Upper lobe of left lung (tissue), 6 donors: ENCODE data around the gene COL15A1. TPM values are rescaled to one million over a fixed set of nuclear protein-coding genes. Genes with fewer than 3 reads are reported as not detected.

Source experiments
- ATAC-seq, 2 donors: fragments of 200-7000 bp; cut with Tn5 transposase; one replicate each; pipeline ENCODE4 v1.9.1; 2022; ENCODE audit warnings: mild to moderate bottlenecking in 2 of 2, moderate library complexity in 2 of 2; ENCODE audit not compliant: low FRiP score in 2 of 2
- DNase-seq, 2 donors: peaks; one replicate each; pipeline ENCODE4 v3.0.0-alpha.2; 2019 to 2020
- H3K27ac ChIP-seq, 4 donors: fragments of 200-600 bp; sonication (generic); one replicate each; pipeline ENCODE4 v1.5.1; 2016 to 2019
- H3K27me3 ChIP-seq, 4 donors: fragments of 200-600 bp; sonication (generic); one replicate each; pipeline ENCODE4 v1.5.1; 2017 to 2019
- H3K36me3 ChIP-seq, 4 donors: fragments of 200-600 bp; sonication (generic); one replicate each; pipeline ENCODE4 v1.5.1; 2016 to 2019
- H3K4me1 ChIP-seq, 4 donors: fragments of 200-600 bp; sonication (generic); one replicate each; pipeline ENCODE4 v1.5.1; 2018 to 2019
- H3K4me3 ChIP-seq, 4 donors: fragments of 200-600 bp; sonication (generic); one replicate each; pipeline ENCODE4 v1.5.1; 2017 to 2019; ENCODE audit warnings: mild to moderate bottlenecking in 2 of 4, moderate library complexity in 1 of 4
- H3K9me3 ChIP-seq, 4 donors: fragments of 200-600 bp; sonication (generic); one replicate each; pipeline ENCODE4 v1.5.1; 2018 to 2019
- EP300 ChIP-seq, 4 donors: sonication (generic); formaldehyde crosslinking; IDR thresholded peaks; one replicate each; pipeline ENCODE4 v1.5.1; 2017; ENCODE audit warnings: antibody characterized with exemption in 4 of 4, control low read depth in 2 of 4
- POLR2A ChIP-seq, 4 donors: fragments of 450-650 bp; IDR thresholded peaks; one replicate each; pipeline ENCODE4 v1.5.1; 2016 to 2017; ENCODE audit warnings: antibody characterized with exemption in 4 of 4, mild to moderate bottlenecking in 2 of 4
- POLR2AphosphoS5 ChIP-seq, 2 donors: sonication (generic); formaldehyde crosslinking; IDR thresholded peaks; one replicate each; pipeline ENCODE4 v1.5.1; 2017; ENCODE audit warnings: antibody characterized with exemption in 2 of 2
- WGBS, 2 donors: methylation state at CpG; one replicate each; pipeline ENCODE4 v1.1.5; 2017 to 2018; 5-methylcytosine and 5-hydroxymethylcytosine counted together
- total RNA-seq, 6 donors: library from RNA; depleted of rRNA in 4 of 6; stranded (reverse); fragments of >200 nt in 4 of 6; gene quantifications; one replicate each; pipeline versions ENCODE4 v1.1.0 to v1.2.1, GENCODE V29; 2016 to 2021
- TF ChIP-seq, protein P1 (sequence below), 6 experiments: fragments of 450-650 bp in 4 of 6; fragments of 200-600 bp in 2 of 6; sonication (generic) in 2 of 6; IDR thresholded peaks; one replicate each; pipeline ENCODE4 v1.5.1; 2016 to 2019; ENCODE audit warnings: antibody characterized with exemption in 6 of 6
- donor health status: DM: no; HTN: no; CAD: no; lungs with moderate emphysema.
- donor health status: DM: no; HTN: yes; CAD: no; lungs with severe emphysema.

COL15A1 gene
- total RNA-seq, 6 donors from 2014 or later = 1.0 to 17.9 (median 2.7) TPM

DNA sequence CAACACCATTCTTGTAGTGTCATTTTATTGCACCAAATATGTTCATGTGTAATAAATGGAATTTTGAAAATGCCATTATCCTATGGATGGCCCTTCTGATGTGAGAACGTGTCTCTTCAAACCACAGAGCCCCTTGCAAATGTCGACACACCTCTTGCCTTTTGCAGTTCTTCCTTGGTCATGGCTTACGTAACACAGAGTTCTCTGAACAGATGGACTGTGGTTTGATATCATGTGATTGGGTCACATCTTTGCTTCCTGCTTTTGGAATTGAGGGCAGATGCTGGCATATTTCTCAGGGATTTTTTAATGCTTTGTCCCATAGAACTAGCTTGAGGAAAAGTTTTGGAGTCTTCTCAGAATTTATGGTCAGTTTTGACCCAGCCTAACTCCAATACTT lies 165.8 kb downstream of the COL15A1 start:
- TF ChIP-seq POLR2AphosphoS5 (IDR thresholded peaks at IDR 0.05) = peak; percentile 67 to 79
- TF ChIP-seq EP300 (IDR thresholded peaks at IDR 0.05) = peak in 1 of 4 donors; percentile 68
- TF ChIP-seq, protein P1, sequence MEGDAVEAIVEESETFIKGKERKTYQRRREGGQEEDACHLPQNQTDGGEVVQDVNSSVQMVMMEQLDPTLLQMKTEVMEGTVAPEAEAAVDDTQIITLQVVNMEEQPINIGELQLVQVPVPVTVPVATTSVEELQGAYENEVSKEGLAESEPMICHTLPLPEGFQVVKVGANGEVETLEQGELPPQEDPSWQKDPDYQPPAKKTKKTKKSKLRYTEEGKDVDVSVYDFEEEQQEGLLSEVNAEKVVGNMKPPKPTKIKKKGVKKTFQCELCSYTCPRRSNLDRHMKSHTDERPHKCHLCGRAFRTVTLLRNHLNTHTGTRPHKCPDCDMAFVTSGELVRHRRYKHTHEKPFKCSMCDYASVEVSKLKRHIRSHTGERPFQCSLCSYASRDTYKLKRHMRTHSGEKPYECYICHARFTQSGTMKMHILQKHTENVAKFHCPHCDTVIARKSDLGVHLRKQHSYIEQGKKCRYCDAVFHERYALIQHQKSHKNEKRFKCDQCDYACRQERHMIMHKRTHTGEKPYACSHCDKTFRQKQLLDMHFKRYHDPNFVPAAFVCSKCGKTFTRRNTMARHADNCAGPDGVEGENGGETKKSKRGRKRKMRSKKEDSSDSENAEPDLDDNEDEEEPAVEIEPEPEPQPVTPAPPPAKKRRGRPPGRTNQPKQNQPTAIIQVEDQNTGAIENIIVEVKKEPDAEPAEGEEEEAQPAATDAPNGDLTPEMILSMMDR (IDR thresholded peaks at IDR 0.05) = no peak
- TF ChIP-seq POLR2A (IDR thresholded peaks at IDR 0.05) = no peak
- no peak for ATAC-seq
- WGBS, 2 donors = 47 to 74% methylated on average over 3 of the region's 3 CpGs
- peak overlapping the region in 3 of 4 donors; percentile 26 to 97 (median 28) for H3K27ac ChIP-seq
- H3K4me3 ChIP-seq = no peak overlapping the region
- H3K36me3 ChIP-seq = no peaks in the 10 kb centered on the region
- no peaks in the 10 kb centered on the region for H3K27me3 ChIP-seq
- H3K9me3 ChIP-seq = no peaks in the 10 kb centered on the region
- H3K4me1 ChIP-seq = peaks cover 46 to 79% (median 72%) of the 10 kb centered on the region in 4 donors
- peak in 1 of 2 donors; percentile 57 for DNase-seq

DNA sequence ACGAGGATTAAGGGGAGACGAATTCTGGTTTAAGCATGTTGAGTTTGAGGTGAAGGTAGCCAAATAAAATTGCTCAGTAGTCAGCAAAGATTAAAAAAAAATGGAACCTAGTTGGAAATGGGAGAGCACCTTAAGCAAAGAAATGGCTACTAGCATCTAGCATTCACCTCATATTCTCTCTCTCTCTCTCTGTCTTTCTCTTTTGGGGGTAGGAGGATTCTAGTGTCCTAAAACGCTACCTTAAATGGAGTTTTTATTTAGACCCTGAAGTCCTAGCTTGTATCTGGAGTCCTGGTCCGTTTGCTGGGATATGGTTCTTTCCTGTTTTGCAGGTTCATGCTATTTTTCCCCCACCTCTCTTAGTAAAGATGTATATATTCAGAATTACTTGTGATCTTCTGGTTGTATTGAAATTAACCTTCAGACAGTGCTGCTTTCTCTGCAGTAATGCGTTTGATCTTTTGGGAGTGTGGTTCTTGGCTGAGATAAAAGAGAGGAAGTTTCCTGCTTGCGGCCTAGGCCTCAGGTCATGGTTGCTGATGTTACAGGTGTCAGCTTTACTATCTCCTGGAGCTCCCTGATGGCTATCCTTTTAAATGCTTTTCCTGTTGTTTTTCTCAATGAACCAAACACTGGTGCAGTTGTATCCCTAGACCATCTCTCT lies 169.2 kb downstream of the COL15A1 start:
- TF ChIP-seq POLR2A (IDR thresholded peaks at IDR 0.05) = no peak
- no peak for TF ChIP-seq EP300 (IDR thresholded peaks at IDR 0.05)
- no peak for TF ChIP-seq POLR2AphosphoS5 (IDR thresholded peaks at IDR 0.05)
- TF ChIP-seq, protein P1 (IDR thresholded peaks at IDR 0.05) = no peak
- WGBS, 2 donors = 67 to 76% methylated on average over 6 of the region's 6 CpGs
- Histone ChIP-seq H3K4me1 (peaks cover 39 to 66% (median 55%) of the 10 kb centered on the region in 4 donors), H3K4me3 (no peak overlapping the region), H3K27me3 (no peaks in the 10 kb centered on the region), H3K36me3 (no peaks in the 10 kb centered on the region), H3K27ac (no peak overlapping the region), H3K9me3 (no peaks in the 10 kb centered on the region)
- DNase-seq = no peak
- no peak for ATAC-seq

DNA sequence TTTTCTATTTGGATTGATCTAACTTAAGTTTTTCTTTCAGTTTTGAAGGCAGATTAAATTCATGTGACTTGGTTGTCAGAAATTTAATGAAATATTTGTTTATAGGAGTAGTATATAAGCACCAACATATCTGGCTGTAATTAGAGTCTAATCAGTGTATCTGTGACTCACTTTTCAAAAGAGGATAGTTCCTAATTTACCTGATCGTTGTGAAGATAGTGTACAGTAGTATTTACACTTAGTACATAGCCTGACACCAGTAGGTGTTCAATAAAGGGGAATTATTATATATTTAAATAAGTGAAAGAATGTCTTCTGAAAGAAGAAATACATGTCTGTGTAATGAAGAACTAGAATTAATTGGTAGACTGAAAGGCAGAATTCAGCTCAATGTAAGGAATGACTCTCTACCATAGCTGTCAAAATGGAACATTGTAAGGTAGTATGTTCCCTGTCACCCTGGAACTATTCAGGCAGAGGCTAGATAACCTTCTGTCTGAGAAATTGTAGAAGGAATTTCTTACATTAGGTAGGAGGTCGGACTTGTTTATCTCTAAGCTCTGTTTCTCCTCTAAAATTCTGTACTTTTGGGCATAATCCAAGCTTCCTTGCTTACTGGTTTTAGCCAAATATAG lies 169.8 kb downstream of the COL15A1 start:
- no peaks in the 10 kb centered on the region for H3K36me3 ChIP-seq
- ATAC-seq (no peak), DNase-seq (no peak)
- no peaks in the 10 kb centered on the region for H3K27me3 ChIP-seq
- 80 to 81% methylated on average over 2 of the region's 2 CpGs for WGBS, 2 donors
- peaks cover 38 to 61% (median 50%) of the 10 kb centered on the region in 4 donors for H3K4me1 ChIP-seq
- TF ChIP-seq EP300 (IDR thresholded peaks at IDR 0.05) (no peak), POLR2A (IDR thresholded peaks at IDR 0.05) (no peak), POLR2AphosphoS5 (IDR thresholded peaks at IDR 0.05) (no peak)
- TF ChIP-seq, protein P1 (IDR thresholded peaks at IDR 0.05) = no peak
- no peak overlapping the region for H3K27ac ChIP-seq
- no peak overlapping the region for H3K4me3 ChIP-seq
- no peaks in the 10 kb centered on the region for H3K9me3 ChIP-seq

DNA sequence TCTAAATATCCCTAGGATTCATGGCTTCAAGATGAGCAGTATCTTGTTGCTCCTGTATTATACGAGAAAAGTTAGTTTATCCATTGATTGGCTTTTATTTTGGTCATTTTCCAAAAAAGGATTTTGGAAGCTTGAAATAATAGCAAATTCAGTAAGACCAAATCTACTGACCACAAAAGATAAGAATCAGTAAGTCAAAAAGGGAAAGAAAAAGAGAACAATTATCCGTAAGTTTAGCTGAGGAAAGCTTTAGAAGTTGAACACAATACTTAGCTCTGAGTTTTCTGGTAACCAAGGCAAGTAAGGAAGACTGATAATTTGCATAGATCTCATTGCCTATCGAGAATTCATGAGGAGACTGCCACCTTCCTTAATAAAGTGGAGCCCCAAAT lies 170.3 kb downstream of the COL15A1 start:
- TF ChIP-seq EP300 (IDR thresholded peaks at IDR 0.05) (no peak), POLR2A (IDR thresholded peaks at IDR 0.05) (no peak), POLR2AphosphoS5 (IDR thresholded peaks at IDR 0.05) (no peak)
- TF ChIP-seq, protein P1 (IDR thresholded peaks at IDR 0.05) = no peak
- H3K9me3 ChIP-seq = no peaks in the 10 kb centered on the region
- WGBS, 2 donors = 66 to 76% methylated on average over 3 of the region's 3 CpGs
- H3K4me3 ChIP-seq = no peak overlapping the region
- H3K4me1 ChIP-seq = peaks cover 39 to 62% (median 46%) of the 10 kb centered on the region in 4 donors
- no peak for ATAC-seq
- H3K27ac ChIP-seq = no peak overlapping the region
- H3K36me3 ChIP-seq = no peaks in the 10 kb centered on the region
- H3K27me3 ChIP-seq = no peaks in the 10 kb centered on the region
- DNase-seq = no peak
